HG03103 (cell line): ENCODE results near the gene SMC6.

Source experiments
- ATAC-seq: cut with Tn5 transposase; IDR thresholded peaks from one replicate; pipeline ENCODE4 v1.9.1; 2021; ENCODE audit warnings: low read depth; ENCODE audit not compliant: unreplicated experiment

The SMC6 gene

DNA sequence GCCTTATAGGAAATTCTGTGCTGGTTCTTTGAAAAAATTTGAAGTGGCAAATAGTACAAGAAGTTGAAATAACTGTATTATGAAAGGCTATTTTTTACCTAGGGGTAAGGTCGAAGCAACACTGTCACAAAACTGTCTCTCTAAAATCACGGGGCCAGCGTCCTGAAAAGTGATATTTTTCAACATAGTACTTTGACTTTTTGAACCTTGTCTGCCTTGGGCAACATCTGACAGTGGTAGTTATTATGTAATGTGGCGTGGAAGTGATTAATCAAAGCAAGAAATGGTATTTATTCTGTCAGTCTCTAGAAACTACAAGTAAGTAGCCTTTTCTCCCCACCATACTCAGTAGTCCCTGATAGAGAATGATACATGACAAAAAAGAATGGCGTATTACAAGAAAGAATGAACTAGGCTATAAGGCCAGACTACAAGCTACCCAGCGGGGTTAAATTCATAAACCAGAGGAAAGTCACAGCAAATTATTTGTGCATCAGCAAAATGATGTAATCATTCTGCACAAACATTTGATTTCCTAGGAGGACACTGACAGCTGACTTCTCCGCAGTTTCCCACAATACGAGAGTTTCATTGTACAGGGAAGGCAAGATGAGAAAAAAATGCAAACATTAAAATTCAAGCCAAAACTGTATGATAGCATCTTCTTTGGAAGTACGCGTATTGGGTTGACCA lies 10.2 kb upstream of the SMC6 start:
- no peak for ATAC-seq

DNA sequence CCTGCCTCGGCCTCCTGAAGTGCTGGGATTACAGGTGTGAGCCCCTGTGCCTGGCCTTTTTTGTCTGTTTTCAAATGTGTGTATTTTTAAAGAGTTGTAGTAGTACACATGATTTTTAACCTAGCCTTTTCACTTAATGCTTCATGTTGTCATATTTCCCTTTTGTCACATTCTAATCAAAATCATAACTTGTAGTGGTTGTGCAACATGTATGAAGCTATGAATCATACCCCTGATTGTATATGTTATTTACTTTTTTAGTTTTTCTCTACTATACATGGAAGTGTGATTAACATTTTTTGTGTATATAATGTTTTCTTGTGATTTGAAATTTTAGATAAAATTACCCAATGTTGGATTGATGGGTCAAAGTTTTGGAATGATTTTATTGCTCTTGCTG lies 8.8 kb upstream of the SMC6 start:
- no peak for ATAC-seq

GRCh38 chr2:17759805-17760204 lies 6.2 kb upstream of the SMC6 start:
- no peak for ATAC-seq

DNA sequence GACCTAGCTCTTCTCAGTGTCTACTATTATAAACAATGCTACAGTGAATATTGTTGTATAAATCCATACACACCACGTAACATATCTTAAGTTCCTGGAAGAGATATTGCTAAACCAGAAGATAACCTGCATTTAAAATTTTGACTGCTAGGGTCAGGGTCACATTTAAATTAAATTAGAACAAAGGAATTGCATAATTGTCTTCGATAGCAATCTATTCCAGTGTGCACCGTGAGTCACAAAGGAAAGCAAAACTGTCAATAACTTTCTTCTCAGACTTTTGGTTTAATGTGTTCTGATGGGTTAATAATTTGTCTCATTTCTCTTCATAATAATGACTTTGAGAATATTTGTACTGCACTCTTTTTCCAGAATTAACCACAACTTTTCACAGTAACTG lies 4.5 kb upstream of the SMC6 start:
- ATAC-seq, result no peak

DNA sequence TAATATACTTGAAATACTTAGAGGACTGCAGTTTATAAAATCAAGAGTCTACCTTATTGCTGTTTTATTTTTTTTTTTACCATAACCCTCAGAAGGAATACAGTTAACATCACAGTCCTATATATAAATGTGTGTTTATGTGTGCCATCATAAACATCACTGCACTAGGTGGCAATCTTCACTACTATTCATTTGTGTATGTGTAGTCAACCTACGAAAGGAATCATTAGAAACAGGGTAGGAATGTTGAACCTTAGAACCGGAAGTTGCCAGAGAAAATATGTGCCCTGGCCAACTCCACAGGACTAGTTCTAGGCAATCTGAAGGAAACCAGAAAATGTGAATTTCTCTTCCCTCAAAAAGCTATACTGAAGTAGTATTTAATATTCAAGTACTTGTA lies 3.7 kb upstream of the SMC6 start:
- ATAC-seq, result no peak

DNA sequence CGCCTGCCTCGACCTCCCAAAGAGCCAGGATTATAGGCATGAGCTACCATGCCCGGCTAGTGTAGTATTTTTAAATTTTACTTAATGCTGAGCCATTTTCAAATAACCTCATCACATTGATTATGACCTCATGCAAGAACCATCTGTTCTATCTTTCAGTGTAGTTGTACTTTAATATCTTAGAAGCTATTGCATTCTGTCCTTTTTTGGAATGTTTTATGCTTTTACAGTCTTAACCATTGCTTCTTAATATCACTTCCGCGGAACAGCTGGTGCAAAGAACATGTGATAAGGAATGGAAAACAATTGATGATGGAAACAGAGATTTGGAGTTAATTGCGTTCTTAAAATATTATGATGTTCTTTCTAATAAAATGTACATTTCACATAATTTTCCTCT lies 3.1 kb upstream of the SMC6 start:
- no peak for ATAC-seq

- no peak for ATAC-seq
Observed at GRCh38 chr2:17754773-17755425, 1.3 kb upstream of the SMC6 start.

DNA sequence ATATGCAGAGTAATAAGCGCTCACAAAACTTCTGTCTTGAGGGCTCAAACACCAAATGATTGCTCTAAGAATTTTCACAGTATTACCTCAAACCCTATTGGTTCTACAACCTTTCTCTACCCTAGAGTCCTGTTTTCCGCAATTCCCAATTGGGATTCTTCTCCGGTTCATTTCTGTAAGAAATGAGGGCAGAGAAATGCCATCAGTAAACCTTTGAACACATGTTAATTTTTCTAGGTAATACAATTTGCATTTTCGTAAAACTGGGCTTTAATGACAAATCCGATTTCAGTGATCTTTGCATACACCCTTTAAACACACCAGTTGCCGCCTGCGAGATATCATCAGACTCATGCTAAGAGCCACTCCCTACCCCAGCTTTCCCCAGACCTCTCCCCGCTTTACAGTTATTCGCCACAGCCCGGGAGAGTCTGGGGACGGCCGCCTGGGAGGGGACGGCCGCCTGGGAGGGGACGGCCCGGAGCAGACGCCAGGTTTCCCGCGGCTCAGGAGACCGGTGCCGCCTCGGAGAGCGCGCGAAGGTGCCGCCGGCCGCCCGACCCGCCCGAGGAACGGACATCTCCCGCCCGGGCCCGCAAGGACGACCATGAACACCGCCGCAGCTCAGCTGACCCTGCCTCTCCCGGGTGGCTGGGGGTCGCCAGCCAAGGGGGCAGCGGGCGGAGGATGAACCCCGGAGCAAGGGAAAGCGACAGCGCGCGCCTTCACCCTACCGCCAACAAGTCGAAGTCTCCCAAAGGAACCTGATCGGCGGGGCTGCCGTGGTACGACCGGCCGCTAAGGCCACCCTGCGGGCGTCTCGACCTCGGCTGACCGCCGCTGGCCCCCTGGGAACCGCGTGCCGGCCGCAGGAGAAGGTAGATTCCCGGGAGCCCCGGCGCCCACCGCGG lies 463 bp downstream of the SMC6 start:
- ATAC-seq, result peak; percentile 23

DNA sequence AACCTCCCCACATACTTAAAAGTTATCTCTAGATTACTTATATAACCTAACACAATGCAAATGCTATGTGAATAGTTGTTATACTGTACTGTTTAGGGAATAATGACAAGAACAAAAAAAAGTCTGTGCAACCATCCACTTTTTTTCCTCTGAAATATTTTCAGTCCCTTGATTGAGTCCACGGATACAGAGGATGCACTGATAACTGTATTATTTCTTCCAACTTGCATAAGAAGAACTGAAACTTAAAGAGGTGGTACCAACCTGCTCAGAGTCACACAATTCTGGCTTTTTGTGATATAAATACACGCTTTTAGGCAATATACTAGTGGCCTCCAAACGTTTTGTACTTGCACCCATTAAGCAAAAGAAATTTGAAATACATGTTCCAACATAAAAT lies 1.4 kb downstream of the SMC6 start:
- peak; percentile 27 for ATAC-seq

DNA sequence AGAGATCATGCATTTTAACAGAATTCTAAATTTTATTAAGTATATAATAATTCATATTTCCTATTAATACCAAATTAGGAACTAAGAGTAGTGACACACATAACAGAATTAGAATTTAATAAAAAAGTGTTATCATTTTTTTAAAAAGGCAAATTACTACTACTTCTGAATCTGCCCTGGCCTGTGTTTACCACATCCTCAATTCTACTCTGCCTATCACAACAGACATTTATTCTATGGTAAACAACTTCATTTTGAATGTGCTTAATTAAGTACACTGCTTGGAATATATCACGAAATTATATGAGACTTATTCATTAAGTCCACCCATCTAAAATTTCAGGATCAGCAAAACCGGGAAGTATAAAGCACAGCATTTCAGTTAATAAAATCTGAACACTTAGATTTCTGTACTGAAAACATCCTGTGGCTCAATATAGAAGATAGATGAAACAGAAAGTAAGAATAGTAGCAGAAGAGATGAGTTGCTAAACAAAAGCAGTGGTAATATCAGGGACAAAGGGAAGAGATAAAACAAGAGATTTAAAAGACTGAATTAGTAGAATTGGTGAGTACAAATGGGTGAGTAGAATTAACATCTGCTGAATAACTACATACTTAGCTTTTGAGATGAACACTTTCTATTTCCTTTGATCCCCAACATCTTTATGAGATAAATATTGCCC lies 3.7 kb downstream of the SMC6 start:
- peak; percentile 17 for ATAC-seq

DNA sequence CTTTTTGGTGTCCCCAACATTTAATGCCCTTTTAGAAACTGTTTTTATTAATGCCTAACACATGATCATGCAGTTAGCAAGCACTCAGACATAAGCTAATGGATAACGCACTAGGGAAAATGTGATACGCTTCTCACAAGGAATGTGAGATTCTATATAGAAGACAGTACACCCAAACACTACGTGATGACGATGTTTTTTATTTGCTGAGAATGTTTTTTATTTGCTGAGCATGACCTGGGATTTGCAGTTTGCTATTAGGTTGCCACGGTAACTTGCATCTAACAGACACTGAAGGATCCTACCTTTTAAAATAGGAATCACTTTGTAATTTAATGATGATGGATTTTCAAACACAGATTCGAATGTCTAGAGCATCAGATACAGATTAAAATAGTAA lies 4.9 kb downstream of the SMC6 start:
- ATAC-seq, result no peak

GRCh38 chr2:17747684-17748452 lies 5.7 kb downstream of the SMC6 start:
- ATAC-seq, result no peak

- no peak for ATAC-seq
Observed at GRCh38 chr2:17740203-17740602, 13.4 kb downstream of the SMC6 start.

- ATAC-seq, result no peak
Observed at GRCh38 chr2:17736989-17737388, 16.6 kb downstream of the SMC6 start.

GRCh38 chr2:17735864-17736263 lies 17.7 kb downstream of the SMC6 start:
- ATAC-seq, result no peak

DNA sequence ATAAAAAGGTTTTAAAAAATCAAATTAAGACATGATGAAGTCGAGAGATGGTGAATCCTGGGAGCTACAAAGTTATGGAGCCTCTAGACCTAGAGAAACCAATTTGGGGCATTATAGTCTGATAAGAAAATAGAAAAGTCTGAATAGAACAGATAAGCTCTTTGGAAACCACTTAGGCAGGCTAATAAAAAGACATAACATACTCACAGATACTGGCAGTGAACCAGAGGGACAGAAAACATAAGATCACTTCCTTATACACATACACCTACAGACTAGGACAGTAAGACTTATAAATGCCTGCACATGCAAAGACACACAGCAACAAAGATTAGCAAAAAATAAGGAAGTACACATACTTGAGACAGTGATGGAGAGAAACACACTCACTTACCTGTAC lies 20.0 kb downstream of the SMC6 start:
- ATAC-seq, result no peak

- ATAC-seq, result no peak
Observed at GRCh38 chr2:17729880-17730279, 23.7 kb downstream of the SMC6 start.

GRCh38 chr2:17728210-17728609 lies 25.4 kb downstream of the SMC6 start:
- ATAC-seq, result no peak

- no peak for ATAC-seq
Observed at GRCh38 chr2:17719562-17720371, 33.8 kb downstream of the SMC6 start.
